K562 treated with DMSO at 1 percent for 24 hours (cell line): ENCODE results near the gene COTL1. TPM values are rescaled to one million over a fixed set of nuclear protein-coding genes. Genes with fewer than 3 reads are reported as not detected.

Experiments
- total RNA-seq: library from RNA; unstranded; fragments of 300-600 nt; gene quantifications from 2 replicates; pipeline ENCODE4 v1.2.3, GENCODE V29; 2022; ENCODE audit warnings: low read depth; ENCODE audit not compliant: insufficient read depth

The COTL1 gene
- 130 and 137 TPM in 2 replicates for total RNA-seq

GRCh38 chr16:84617791-84618580, at the start of gene COTL1:
TSS of gene COTL1 (minus strand) at chr16:84618078. CDS start at chr16:84617914, 164 bp downstream.

GRCh38 chr16:84647828-84648594, 30.1 kb upstream of the COTL1 start, which contains the start of gene KLHL36:
TSS of gene KLHL36 (plus strand) at chr16:84648511. CDS start at chr16:84650868, 2,357 bp downstream.

Other genes starting within 250 kb of the COTL1 start
- gene ATP2C2, start 249.5 kb downstream of the COTL1 start, total RNA-seq: 0.17 TPM in 1 of 2 replicates, not detected in the other
- 10.1 and 10.4 TPM in 2 replicates for gene MEAK7, start 113.4 kb downstream of the COTL1 start, total RNA-seq
- 57.4 and 62.1 TPM in 2 replicates for gene KLHL36, start 30.4 kb upstream of the COTL1 start, total RNA-seq
- gene USP10, start 81.9 kb upstream of the COTL1 start, total RNA-seq: 79.8 and 81.8 TPM in 2 replicates
- gene CRISPLD2, start 201.9 kb upstream of the COTL1 start, total RNA-seq: 0.82 and 1.3 TPM in 2 replicates